GM12864 (cell line): ENCODE results near the gene DNM1.

ENCODE experiments used
- DNase-seq: peaks from one replicate; pipeline ENCODE4 v3.0.0-alpha.2; 2011; ENCODE audit warnings: low read depth
- H3K4me3 ChIP-seq: 2 replicates; pipeline ENCODE4 v1.5.1; 2011; ENCODE audit warnings: mild to moderate bottlenecking, low read depth, low read length, control low read depth
- TF ChIP-seq, protein P1 (sequence below): IDR thresholded peaks from 2 replicates; pipeline ENCODE4 v1.5.1; 2011; ENCODE audit warnings: low read depth, mild to moderate bottlenecking, moderate library complexity, low read length, control low read depth, inconsistent platforms; ENCODE audit errors: missing control alignments

The DNM1 gene

DNA sequence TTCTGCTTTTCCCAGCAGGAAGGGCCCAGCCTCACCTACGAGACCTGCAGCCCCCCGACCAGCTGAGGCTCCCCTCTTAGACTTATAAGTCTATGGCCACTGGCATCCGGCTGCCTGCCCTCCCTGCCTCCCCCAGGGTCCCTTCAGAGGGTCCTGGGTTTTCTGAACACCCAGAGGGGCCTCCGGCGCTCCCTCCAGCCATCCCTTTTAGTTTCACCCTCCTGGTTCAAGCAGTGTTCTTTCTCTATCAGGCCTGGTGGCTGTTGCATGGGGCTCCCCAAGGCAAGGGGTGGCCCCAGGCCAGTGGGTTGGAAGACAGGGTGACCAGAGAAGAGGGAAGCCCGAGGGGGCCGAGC is 50.8 kb downstream of the DNM1 start:
- TF ChIP-seq, protein P1, sequence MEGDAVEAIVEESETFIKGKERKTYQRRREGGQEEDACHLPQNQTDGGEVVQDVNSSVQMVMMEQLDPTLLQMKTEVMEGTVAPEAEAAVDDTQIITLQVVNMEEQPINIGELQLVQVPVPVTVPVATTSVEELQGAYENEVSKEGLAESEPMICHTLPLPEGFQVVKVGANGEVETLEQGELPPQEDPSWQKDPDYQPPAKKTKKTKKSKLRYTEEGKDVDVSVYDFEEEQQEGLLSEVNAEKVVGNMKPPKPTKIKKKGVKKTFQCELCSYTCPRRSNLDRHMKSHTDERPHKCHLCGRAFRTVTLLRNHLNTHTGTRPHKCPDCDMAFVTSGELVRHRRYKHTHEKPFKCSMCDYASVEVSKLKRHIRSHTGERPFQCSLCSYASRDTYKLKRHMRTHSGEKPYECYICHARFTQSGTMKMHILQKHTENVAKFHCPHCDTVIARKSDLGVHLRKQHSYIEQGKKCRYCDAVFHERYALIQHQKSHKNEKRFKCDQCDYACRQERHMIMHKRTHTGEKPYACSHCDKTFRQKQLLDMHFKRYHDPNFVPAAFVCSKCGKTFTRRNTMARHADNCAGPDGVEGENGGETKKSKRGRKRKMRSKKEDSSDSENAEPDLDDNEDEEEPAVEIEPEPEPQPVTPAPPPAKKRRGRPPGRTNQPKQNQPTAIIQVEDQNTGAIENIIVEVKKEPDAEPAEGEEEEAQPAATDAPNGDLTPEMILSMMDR = no peak
- no peak for DNase-seq
- no peak overlapping the region for H3K4me3 ChIP-seq

DNA sequence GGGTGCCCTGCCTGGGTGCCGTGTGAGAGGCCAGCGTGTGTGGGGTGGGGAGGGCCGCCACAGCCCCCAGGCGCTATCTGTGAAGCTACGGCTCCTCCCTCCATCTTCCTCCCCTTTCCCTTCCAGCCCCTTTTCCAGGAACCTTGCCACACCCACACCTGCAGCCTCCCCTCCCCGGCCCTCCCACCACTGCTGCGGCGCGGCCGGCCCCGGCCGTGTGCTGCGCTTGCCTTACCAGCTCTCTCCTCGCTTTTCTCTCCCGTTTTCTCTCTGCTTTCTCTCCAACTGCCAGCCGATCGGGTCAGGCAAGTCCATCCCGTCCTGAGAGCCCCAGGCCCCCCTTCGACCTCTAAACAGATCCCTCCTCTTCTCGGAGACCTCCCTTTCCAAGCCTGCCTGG is 51.2 kb downstream of the DNM1 start:
- DNase-seq = no peak
- TF ChIP-seq, protein P1 = no peak
- no peak overlapping the region for H3K4me3 ChIP-seq

DNA sequence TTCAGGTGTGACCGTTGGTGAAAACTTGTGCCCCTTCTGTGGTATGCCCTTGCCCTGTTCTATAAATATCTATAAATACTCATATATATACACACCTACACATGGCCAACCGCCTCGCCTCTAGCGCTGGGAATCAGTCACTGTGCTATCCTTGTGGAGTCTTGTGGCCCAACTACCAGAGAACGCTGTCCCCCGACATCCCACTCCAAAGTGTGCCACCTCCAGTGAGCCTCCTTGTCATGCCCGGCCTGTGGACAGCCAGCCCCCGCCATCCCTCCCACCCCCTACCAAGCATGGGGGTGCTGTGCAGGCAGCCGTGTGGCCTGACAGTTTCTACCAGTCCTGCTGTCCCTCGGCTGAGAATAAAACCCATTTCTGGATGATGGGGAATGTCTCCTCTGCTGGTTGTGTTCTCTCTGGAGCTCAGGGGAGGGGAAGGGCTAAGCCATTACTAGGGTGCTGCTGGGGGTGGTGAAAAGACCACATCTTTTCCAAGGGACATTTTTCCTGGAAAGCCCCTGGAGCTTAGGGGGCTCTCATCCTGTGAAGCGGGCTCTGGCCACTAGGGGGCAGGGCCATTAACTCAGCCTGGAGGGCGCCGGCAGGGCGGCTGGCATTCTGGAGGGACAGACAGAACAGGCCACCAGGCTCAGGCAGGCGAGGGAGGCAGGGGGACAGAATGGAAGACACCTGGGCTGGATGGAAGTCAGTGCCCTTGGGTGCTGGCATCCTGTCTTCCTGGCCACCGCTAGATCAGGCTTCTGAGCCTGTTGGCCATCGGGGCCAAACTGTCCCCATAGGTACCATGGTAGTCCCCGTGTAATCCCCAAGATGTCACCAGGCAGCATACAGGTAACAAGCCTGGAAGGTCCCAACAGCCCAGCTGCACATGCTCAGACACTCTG is 51.9 kb downstream of the DNM1 start:
- TF ChIP-seq, protein P1 = peak; percentile 92
- no peak for DNase-seq

DNA sequence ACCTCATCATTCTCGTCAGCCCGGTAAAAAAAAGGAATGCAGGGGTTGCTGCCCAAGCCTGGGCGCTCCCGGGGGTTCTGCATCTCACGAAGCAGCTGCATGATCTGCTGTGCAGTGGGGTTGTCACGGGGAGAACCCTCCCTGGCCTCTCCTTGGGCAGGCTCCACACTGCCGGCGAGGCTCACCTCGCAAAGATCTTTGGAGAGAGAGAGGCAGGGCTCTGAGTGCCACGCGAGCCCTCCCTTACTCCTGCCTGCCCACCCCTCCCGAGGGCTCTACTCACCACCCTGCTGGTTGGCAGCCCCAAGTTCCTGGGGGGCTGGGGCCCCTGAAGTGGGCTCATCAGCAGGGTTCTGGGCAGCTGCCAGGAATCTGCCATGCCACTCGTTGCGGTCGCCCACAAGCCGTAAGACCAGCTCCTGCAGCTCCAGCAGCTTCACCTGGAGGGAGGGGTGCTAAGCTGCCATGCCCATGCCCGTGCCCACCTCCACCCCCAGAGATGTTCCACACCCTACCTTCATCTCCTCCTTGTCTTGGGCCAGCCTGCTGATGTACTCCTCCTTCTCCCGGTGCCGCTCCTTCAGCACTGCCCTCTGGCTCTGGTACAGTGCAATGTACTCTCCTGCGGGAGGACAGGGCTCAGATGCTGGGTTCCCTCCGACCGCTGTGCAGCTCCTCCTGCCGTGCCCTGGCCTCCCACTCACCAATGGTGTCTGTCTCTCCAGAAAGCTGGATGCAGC is 54.1 kb downstream of the DNM1 start:
- H3K4me3 ChIP-seq = no peak overlapping the region
- TF ChIP-seq, protein P1 = no peak
- DNase-seq = no peak

More for the DNA sequence above, 51.9 kb downstream of the DNM1 start:
- no peak overlapping the region for H3K4me3 ChIP-seq

DNA sequence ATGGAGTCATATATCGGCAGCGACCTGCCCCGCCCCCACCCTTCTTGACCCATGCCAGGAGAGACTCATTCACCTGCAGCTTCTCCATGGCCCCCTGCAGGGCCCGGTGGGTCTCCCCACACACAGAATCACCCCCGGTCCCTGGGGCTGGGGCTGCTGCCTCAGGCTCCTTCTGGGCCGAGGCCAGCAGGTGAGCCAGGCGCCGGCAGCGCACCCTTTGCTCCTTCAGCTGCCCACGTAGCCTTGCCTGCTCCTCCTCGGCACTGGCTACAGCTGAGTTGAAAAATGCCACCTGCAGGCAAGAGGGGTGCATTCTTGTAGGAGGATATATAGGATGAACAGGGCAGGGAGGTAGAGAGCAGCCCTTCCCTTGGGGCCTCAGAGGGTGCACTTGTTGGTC is 54.7 kb downstream of the DNM1 start:
- no peak overlapping the region for H3K4me3 ChIP-seq
- DNase-seq = no peak
- TF ChIP-seq, protein P1 = no peak

DNA sequence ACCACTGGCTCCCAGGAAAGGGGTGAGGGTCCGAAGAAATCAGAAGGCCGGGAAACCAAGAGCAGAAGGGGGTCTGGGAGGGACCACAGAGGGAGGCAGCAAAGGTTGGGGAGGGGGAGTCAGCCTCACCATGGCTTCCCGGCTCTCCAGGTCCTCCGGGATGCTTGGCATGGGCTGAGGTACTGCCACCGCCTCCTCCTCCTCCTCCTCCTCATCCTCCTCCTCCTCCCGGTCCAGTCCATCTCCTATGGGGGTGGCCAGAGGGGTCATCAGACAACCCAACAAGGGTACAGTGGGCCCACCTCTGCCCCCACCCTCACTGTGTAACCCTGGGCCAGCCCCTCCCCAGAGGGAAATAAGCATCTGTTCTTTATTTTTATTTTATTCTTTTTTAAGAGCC is 55.1 kb downstream of the DNM1 start:
- DNase-seq = no peak

More for the DNA sequence above, 55.1 kb downstream of the DNM1 start:
- no peak overlapping the region for H3K4me3 ChIP-seq
- TF ChIP-seq, protein P1 = no peak
